ENCODE results near the gene PPP1CA. TPM values are rescaled to one million over a fixed set of nuclear protein-coding genes. Genes with fewer than 3 reads are reported as not detected.

PPP1CA gene
- polyA plus RNA-seq, 3 donors, result 209 to 551 (median 461) TPM

DNA sequence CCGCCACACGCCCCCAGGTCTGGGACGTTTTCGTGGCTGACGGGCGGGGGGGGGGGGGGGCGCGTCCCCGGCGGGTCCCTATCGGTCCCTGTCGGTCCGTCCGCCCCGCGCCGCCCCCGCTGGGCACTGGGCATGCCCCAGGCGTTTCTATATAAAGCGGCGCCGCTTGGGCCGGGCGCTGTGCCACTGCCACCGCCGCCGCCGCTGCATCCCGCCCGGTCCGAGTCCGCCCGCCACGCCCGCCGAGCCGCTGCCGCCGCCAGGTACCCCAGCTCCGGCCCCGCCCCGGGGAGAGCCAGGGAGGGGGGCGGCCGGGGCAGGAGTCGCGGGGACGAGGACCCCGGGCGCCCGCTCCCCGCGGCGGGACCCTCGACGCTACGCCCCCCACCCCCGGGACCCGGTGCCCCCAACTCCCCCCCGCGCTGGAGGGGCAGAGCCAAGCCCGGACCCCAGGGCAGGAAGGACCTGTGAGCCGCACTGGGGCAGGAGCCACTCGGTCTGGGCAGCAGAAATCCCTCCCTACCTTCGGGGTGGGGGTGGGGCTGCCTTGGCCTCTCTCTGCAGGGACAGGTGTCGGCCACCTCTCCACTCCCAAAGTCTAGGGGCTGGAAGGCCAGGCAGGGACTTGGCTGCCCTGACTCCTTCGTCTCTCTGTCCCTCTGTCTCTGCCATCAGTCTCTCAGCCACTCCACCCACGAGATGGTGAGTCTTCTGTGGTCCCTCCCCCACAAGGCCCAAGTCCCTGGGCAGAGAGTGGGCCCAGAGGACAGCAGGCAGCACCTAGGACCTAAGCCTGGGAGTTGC lies 14.0 kb upstream of the PPP1CA start, which contains the start of gene CARNS1:
Gene CARNS1 (plus strand): TSS at position 178 of the 804 bp plus-strand sequence. CDS start 522 bp downstream, at position 700.
- H3K9ac ChIP-seq (ENCODE audit: insufficient read depth, low read length, poor library complexity, severe bottlenecking), result no peak within 1 kb of the TSS
- H3K27me3 ChIP-seq (ENCODE audit: control insufficient read depth in 2 of 2, insufficient read depth in 2 of 2, low read length in 2 of 2), result peaks cover 6 to 68% of the 10 kb centered on the region in 2 donors
- H3K4me3 Mint-ChIP-seq, result peak within 1 kb of the TSS in 1 of 2 donors; percentile 75
- WGBS (ENCODE audit: insufficient coverage), result 7% methylated on average over 58 of the region's 67 CpGs
- no peak within 1 kb of the TSS for H3K4me2 ChIP-seq (replicated peaks; ENCODE audit: extremely low read depth, low read length, poor library complexity, severe bottlenecking)
- peaks cover 2% of the 10 kb centered on the region for H4K20me1 ChIP-seq (ENCODE audit: insufficient read depth, low read length)
- no peaks in the 10 kb centered on the region for H3K36me3 ChIP-seq (replicated peaks in 1 of 2; ENCODE audit: control insufficient read depth in 1 of 2, insufficient read depth in 2 of 2, low read length in 2 of 2)
- H2AFZ ChIP-seq (ENCODE audit: insufficient read depth, low read depth, low read length, poor library complexity, severe bottlenecking), result peak within 1 kb of the TSS; percentile 21
- no peaks in the 10 kb centered on the region for H3K79me2 ChIP-seq (ENCODE audit: insufficient read depth, low read length)
- H3K4me1 Mint-ChIP-seq, result peaks cover 32% of the 10 kb centered on the region
- peaks cover 4 to 8% of the 10 kb centered on the region in 2 donors for H3K36me3 Mint-ChIP-seq
- peaks cover 0 to 12% (median 4%) of the 10 kb centered on the region in 7 donors for H3K9me3 Mint-ChIP-seq
- H3K27me3 Mint-ChIP-seq (ENCODE audit: low read depth in 3 of 3), result peaks cover 49 to 88% (median 76%) of the 10 kb centered on the region in 3 donors
- H3K9me3 ChIP-seq (replicated peaks in 1 of 2; ENCODE audit: control insufficient read depth in 1 of 2, insufficient read depth in 1 of 2, low read length in 2 of 2), result no peaks in the 10 kb centered on the region
- H3K27ac ChIP-seq (ENCODE audit: low read depth in 1 of 2, low read length in 2 of 2), result no peak within 1 kb of the TSS
- H3K27ac Mint-ChIP-seq, result peak within 1 kb of the TSS in 2 of 7 donors; percentile 35 to 50
- DNase-seq, result no peak
- intact Hi-C loops (cut with micrococcal nuclease), result no loop called here
- peaks cover 31 to 48% of the 10 kb centered on the region in 2 donors for H3K4me1 ChIP-seq (ENCODE audit: control insufficient read depth in 1 of 2, insufficient read depth in 2 of 2, low read length in 2 of 2)
- H3K4me3 ChIP-seq (replicated peaks in 1 of 3; ENCODE audit: low read depth in 2 of 3, low read length in 3 of 3), result no peak within 1 kb of the TSS
- TF ChIP-seq, protein P1, sequence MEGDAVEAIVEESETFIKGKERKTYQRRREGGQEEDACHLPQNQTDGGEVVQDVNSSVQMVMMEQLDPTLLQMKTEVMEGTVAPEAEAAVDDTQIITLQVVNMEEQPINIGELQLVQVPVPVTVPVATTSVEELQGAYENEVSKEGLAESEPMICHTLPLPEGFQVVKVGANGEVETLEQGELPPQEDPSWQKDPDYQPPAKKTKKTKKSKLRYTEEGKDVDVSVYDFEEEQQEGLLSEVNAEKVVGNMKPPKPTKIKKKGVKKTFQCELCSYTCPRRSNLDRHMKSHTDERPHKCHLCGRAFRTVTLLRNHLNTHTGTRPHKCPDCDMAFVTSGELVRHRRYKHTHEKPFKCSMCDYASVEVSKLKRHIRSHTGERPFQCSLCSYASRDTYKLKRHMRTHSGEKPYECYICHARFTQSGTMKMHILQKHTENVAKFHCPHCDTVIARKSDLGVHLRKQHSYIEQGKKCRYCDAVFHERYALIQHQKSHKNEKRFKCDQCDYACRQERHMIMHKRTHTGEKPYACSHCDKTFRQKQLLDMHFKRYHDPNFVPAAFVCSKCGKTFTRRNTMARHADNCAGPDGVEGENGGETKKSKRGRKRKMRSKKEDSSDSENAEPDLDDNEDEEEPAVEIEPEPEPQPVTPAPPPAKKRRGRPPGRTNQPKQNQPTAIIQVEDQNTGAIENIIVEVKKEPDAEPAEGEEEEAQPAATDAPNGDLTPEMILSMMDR (IDR thresholded peaks at IDR 0.05), result no peak

DNA sequence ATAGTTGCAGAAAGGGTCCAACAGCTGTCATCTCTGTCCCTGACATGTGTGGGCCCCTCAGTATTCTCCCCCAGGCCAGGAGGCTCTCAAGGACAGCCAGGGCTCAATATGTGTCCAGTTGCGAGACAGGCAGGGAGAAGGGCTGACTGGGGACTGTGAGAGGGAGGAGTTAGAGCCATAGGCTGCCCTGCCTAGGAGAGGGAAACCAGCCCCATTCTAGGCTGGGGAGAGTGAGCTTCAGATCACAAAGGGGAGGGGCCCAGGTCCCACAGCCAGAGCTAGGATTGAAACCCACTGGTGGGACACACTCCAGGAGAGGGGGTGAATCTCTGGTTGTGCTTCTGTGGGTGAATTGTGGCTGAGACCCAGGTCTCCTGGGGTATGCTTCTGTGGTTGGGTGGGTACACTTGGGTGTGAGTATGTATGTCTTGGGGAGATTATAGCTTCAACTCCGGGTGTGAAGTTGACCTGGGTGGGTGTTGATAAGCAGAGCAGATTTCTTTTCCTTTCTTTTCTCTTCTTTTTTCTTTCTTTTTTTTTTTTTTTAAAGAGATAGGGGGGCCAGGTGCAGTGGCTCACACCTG lies 11.7 kb upstream of the PPP1CA start:
- H3K4me1 ChIP-seq (ENCODE audit: control insufficient read depth in 1 of 2, insufficient read depth in 2 of 2, low read length in 2 of 2), result peaks cover 30 to 42% of the 10 kb centered on the region in 2 donors
- no peaks in the 10 kb centered on the region for H3K79me2 ChIP-seq (ENCODE audit: insufficient read depth, low read length)
- peak overlapping the region in 1 of 2 donors; percentile 71 for H3K4me3 Mint-ChIP-seq

More for the DNA sequence above, 11.7 kb upstream of the PPP1CA start:
- H3K36me3 Mint-ChIP-seq, result peaks cover 10 to 15% of the 10 kb centered on the region in 2 donors
- intact Hi-C loops (cut with micrococcal nuclease), result no loop called here
- H3K9me3 Mint-ChIP-seq, result peaks cover 0 to 12% (median 4%) of the 10 kb centered on the region in 7 donors
- DNase-seq, result no peak
- H4K20me1 ChIP-seq (ENCODE audit: insufficient read depth, low read length), result peaks cover 17% of the 10 kb centered on the region
- 80% methylated on average over 1 of the region's 2 CpGs for WGBS (ENCODE audit: insufficient coverage)
- H3K27me3 Mint-ChIP-seq (ENCODE audit: low read depth in 3 of 3), result peaks cover 44 to 71% (median 58%) of the 10 kb centered on the region in 3 donors
- H3K4me3 ChIP-seq (replicated peaks in 1 of 3; ENCODE audit: low read depth in 2 of 3, low read length in 3 of 3), result no peak overlapping the region
- H3K27ac ChIP-seq (ENCODE audit: low read depth in 1 of 2, low read length in 2 of 2), result no peak overlapping the region
- no peak overlapping the region for H2AFZ ChIP-seq (ENCODE audit: insufficient read depth, low read depth, low read length, poor library complexity, severe bottlenecking)
- TF ChIP-seq, protein P1 (IDR thresholded peaks at IDR 0.05), result no peak
- no peak overlapping the region for H3K4me2 ChIP-seq (replicated peaks; ENCODE audit: extremely low read depth, low read length, poor library complexity, severe bottlenecking)
- no peaks in the 10 kb centered on the region for H3K36me3 ChIP-seq (replicated peaks in 1 of 2; ENCODE audit: control insufficient read depth in 1 of 2, insufficient read depth in 2 of 2, low read length in 2 of 2)
- no peaks in the 10 kb centered on the region for H3K9me3 ChIP-seq (replicated peaks in 1 of 2; ENCODE audit: control insufficient read depth in 1 of 2, insufficient read depth in 1 of 2, low read length in 2 of 2)
- peaks cover 6 to 50% of the 10 kb centered on the region in 2 donors for H3K27me3 ChIP-seq (ENCODE audit: control insufficient read depth in 2 of 2, insufficient read depth in 2 of 2, low read length in 2 of 2)
- H3K27ac Mint-ChIP-seq, result no peak overlapping the region
- peaks cover 34% of the 10 kb centered on the region for H3K4me1 Mint-ChIP-seq
- no peak overlapping the region for H3K9ac ChIP-seq (ENCODE audit: insufficient read depth, low read length, poor library complexity, severe bottlenecking)

Data from CD14-positive monocyte (primary cell).